ENCODE measurements around the gene POC1B.

The POC1B gene

GRCh38 chr12:89436062-89436461 is 89.8 kb downstream of the POC1B start:
- no peak for DNase-seq (ENCODE audit: low read depth)
- no peak overlapping the region for H3K4me3 ChIP-seq (ENCODE audit: low read depth, low read length)

DNA sequence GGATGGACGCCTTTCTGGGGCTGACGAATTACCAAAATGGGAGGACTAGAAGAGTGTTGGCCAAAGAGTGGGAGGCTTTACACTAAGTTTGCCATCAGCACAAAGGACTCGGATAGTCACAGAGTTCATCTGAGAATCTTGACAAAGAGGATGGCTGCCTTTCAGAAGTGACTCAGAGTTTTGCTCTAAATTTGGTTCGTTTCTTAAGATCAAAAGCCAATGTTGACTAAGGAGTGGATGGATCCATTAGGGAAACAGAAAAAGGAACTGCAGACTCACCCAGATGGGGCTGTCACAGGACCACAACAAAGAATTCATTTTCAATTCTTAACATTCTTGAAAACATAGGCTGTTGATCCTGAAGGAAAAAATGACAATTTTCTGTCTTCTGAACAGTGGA is 92.2 kb downstream of the POC1B start:
- DNase-seq (ENCODE audit: low read depth) = no peak
- no peak overlapping the region for H3K4me3 ChIP-seq (ENCODE audit: low read depth, low read length)

- H3K4me3 ChIP-seq (ENCODE audit: low read depth, low read length) = no peak overlapping the region
- no peak for DNase-seq (ENCODE audit: low read depth)
Measured at GRCh38 chr12:89432396-89432795, 93.5 kb downstream of the POC1B start.

GRCh38 chr12:89429528-89429927 is 96.3 kb downstream of the POC1B start:
- H3K4me3 ChIP-seq (ENCODE audit: low read depth, low read length) = no peak overlapping the region
- no peak for DNase-seq (ENCODE audit: low read depth)

DNA sequence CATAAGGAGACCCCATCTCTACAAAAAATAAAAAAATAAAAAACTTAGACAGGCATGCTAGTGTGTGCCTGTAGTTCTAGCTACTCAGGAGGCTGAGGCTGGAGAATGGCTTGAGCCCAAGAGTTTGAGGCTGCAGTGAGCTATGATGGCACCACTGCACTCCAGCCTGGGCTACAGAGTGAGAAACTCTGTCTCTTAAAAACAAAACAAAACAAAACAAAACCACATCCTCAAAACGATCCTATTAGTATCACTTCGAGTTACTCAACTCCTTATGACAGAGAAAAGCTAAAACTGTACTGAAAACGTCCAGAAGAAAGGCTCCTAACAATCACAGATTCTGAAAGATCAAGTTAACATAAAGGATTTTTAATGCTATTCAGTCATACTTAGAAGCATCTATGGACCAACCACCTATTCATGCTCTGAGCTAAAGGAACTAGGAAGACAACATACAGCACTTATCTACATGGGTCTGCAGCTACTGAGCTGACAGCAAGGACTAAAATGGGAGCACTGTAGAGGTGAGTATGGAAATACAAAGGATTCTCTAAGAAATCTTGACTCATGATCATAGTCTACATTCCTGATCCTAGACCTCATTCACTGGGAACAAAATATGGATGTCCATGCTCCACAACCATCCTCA is 98.2 kb downstream of the POC1B start:
- no peak overlapping the region for H3K4me3 ChIP-seq (ENCODE audit: low read depth, low read length)
- DNase-seq (ENCODE audit: low read depth) = no peak

DNA sequence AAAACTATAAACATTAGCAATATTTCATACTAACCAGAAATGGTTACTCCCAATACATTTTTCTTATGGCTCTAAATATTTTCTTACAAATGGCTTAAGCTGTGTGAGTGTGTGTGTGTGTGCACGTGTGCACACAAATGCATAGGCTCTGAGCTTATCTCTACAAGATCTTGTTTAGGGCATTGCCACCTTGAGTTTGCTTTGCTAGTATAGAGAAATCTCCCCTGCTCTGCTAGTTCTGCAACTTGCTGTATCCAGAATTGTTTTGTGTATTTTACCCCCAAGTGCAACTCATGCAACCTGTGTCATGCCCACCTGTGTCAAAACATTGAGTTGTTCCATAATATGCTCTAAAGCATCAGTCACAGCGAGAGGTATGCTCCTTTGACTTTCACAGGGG is 101.0 kb downstream of the POC1B start:
- no peak for DNase-seq (ENCODE audit: low read depth)
- H3K4me3 ChIP-seq (ENCODE audit: low read depth, low read length) = no peak overlapping the region

DNA sequence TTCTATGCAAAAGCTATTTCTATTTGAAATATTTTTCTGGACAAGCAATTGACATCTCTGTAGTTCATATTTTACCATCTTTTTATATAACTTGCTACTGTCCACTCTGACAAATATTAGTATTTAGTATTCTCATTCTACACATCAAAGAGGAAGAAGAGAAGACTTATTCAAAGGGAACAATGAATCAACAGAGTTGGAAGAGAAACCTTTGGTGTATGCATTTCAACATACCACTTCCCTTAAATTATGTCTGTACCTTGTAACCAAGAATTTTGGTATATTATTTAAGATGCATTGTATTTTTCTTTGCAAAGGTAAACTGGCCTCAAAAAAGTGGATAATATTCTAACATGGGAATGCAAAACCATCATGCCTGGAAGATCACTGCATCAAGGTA is 101.5 kb downstream of the POC1B start:
- DNase-seq (ENCODE audit: low read depth) = no peak
- no peak overlapping the region for H3K4me3 ChIP-seq (ENCODE audit: low read depth, low read length)

GRCh38 chr12:89421092-89421835 is 104.6 kb downstream of the POC1B start:
- no peak overlapping the region for H3K4me3 ChIP-seq (ENCODE audit: low read depth, low read length)
- no peak for DNase-seq (ENCODE audit: low read depth)

- H3K4me3 ChIP-seq (ENCODE audit: low read depth, low read length) = no peak overlapping the region
- DNase-seq (ENCODE audit: low read depth) = no peak
Measured at GRCh38 chr12:89418228-89418910, 107.5 kb downstream of the POC1B start.

DNA sequence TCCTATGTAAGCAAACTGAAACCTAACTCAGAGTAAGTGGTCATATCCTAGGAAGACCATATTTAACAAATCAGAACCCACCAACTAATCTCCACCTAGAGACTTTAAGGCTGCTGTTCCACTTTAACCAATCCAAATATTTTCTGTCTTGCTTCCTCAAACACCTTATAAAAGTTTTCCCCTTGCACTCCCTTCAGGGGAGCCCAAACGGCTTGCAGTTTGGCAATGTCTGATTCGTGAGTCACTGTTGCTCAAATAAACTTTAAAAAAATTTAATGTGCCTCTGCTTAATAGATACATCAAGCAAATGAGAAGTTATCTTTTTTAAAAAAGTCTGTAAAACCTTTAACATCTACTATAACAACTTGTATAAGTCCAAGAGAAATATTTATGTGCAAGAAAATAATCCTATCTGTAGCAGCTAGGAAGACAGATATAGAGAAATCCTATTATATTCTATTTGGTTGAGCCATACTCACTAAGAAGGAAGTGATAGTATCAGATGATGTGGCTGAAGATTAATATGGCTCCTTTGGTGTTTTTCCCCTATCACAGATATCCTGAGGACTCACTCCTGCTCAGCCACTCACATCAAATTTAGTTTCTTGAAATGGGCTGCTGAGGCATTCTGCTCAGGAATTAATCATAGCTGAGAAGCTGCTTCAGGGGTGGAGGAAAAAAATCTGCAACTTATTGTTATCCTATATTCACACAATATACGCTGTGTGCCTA is 108.4 kb downstream of the POC1B start:
- DNase-seq (ENCODE audit: low read depth) = no peak
- H3K4me3 ChIP-seq (ENCODE audit: low read depth, low read length) = no peak overlapping the region

DNA sequence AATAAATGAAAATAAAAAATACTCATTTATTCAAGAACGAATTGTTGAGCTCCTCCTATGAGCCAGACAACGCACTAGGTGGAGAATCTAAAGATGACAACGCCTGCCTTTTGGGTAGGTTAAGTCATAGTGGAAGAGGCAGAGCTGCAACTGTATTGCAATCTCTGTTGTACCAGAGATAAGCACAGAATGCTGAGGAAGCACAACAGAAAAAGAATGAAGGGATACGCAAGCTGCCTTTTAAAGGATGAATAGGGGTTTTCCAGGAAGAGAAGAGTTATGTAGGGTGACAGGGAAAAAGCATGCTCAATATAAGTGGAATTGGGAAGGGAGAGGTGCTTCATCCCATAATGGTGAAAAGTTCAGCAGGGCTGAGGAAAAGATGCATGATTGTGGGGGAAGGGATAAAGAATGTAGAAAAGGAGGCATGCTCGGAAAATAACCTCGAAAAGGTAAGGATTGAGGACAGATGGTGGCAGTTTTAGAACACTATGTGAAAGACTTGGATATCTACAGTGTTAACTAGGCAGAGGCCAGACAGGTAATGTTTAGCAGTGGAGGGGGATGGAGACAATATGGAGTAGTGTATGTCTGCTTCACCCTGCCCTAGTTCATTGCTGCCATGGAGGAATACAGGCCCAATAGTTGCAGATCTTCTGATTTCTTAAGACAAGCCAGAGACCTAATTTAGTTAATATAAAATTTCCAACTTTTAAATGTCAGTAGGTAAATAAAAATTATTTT is 109.6 kb downstream of the POC1B start:
- no peak for DNase-seq (ENCODE audit: low read depth)
- H3K4me3 ChIP-seq (ENCODE audit: low read depth, low read length) = no peak overlapping the region

DNA sequence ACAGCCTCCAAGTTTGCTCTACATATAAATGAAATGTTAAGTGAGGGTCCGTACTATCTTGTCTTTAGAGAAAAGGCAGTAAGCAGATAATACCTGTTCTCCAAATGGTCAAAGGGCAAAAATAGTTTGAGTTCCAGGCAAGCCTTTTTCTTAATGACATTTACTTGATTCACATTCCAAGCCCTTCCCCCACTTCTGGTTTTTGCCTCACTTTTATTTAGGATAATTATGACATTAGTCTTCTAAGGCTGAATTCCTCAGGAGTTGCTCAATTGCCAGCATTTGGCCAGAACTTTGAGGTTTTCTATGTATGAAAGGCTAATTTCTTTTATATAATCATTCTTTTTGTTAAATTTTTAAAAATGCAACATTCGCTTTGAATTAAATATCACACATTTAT is 111.0 kb downstream of the POC1B start:
- no peak overlapping the region for H3K4me3 ChIP-seq (ENCODE audit: low read depth, low read length)
- DNase-seq (ENCODE audit: low read depth) = no peak

- no peak overlapping the region for H3K4me3 ChIP-seq (ENCODE audit: low read depth, low read length)
- DNase-seq (ENCODE audit: low read depth) = no peak
Measured at GRCh38 chr12:89414322-89414721, 111.5 kb downstream of the POC1B start.

- H3K4me3 ChIP-seq (ENCODE audit: low read depth, low read length) = no peak overlapping the region
- DNase-seq (ENCODE audit: low read depth) = no peak
Measured at GRCh38 chr12:89413234-89413633, 112.6 kb downstream of the POC1B start.

DNA sequence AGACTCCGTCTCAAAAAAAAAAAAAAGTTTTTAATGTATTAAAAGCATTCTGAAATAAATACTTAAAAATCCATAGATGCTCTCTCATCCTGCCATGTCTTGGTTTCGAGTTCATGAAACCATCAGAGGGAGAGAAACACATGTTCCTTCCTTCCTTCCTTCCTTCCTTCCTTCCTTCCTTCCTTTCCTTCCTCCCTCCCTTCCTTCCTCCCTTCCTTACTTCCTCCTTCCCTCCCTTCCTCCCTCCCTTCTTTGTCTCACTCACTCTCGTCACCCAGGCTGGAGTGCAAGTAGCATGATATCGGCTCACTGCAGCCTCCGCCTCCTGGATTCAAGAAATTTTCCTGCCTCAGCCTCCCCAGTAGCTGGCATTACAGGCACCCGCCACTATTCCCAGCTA is 113.2 kb downstream of the POC1B start:
- H3K4me3 ChIP-seq (ENCODE audit: low read depth, low read length) = no peak overlapping the region
- DNase-seq (ENCODE audit: low read depth) = no peak

- H3K4me3 ChIP-seq (ENCODE audit: low read depth, low read length) = no peak overlapping the region
- DNase-seq (ENCODE audit: low read depth) = no peak
Measured at GRCh38 chr12:89411846-89412245, 114.0 kb downstream of the POC1B start.

- no peak for DNase-seq (ENCODE audit: low read depth)
- H3K4me3 ChIP-seq (ENCODE audit: low read depth, low read length) = no peak overlapping the region
Measured at GRCh38 chr12:89411234-89411633, 114.6 kb downstream of the POC1B start.

DNA sequence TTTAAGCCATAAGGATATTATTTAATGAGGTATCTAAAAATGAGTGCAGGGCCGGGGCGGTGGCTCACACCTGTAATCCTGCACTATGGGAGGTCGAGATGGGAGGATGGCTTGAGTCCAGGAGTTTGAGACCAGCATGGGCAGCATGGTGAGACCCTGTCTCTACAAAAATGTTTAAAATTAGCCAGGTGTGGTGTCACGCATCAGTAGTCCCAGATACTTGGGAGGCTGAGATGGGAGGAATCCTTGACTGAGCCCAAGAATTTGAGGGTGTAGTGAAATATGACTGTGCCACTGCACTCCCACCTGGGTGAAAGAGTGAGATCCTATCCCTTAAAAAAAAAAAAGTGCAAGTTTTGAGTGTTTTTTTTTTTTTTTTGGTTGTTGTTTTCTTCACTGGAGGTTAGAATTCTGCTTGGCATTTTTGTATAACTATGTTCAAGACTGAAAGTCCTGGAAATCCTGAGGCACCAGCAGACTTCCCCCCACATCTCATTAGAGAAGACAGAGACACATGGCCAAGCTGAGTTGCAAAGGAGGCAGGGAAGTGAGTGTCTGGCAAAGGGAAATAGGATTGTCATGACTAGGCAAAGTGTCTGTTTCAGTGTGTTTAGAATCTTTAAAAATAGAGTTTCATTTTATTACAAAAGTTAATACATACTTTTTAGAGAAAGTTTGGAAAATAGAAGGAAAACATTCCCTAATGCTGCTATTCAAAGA is 120.1 kb downstream of the POC1B start:
- DNase-seq (ENCODE audit: low read depth) = no peak
- H3K4me3 ChIP-seq (ENCODE audit: low read depth, low read length) = no peak overlapping the region
